Small intestine (tissue), 7 donors: ENCODE measurements around the gene LSM6. TPM values are rescaled to one million over a fixed set of nuclear protein-coding genes. Genes with fewer than 3 reads are reported as not detected.

ENCODE experiments used
- DNase-seq, 2 donors: peaks; one replicate each; pipeline versions ENCODE4 v3.0.0 to v3.0.0-alpha.2; 2013
- FAIRE-seq: peaks from 2 replicates; lab custom pipeline; 2012; peaks lifted over from hg19 to GRCh38; lab: Jason Lieb, UNC
- H3K27ac ChIP-seq, 3 donors: one replicate each; pipeline ENCODE4 v1.5.1; 2013; ENCODE audit warnings: low read length in 2 of 3, mild to moderate bottlenecking in 2 of 3, control low read depth in 1 of 3, inconsistent platforms in 1 of 3, low read depth in 1 of 3, moderate library complexity in 1 of 3
- H3K27me3 ChIP-seq, 3 donors: one replicate each; pipeline ENCODE4 v1.6.1; 2013; ENCODE audit warnings: low read length in 3 of 3, inconsistent platforms in 1 of 3; ENCODE audit not compliant: control insufficient read depth in 3 of 3, insufficient read depth in 3 of 3
- H3K36me3 ChIP-seq, 3 donors: one replicate each; pipeline ENCODE4 v1.6.1; 2013; ENCODE audit warnings: low read length in 3 of 3, inconsistent platforms in 1 of 3, low read depth in 1 of 3, mild to moderate bottlenecking in 1 of 3, moderate library complexity in 1 of 3; ENCODE audit not compliant: control insufficient read depth in 3 of 3, insufficient read depth in 2 of 3
- H3K4me1 ChIP-seq, 3 donors: one replicate each; pipeline ENCODE4 v1.6.1; 2013; ENCODE audit warnings: low read length in 2 of 3, inconsistent platforms in 1 of 3, low read depth in 1 of 3, mild to moderate bottlenecking in 1 of 3, moderate library complexity in 1 of 3; ENCODE audit not compliant: control insufficient read depth in 3 of 3, insufficient read depth in 2 of 3
- H3K4me3 ChIP-seq, 3 donors: one replicate each; pipeline ENCODE4 v1.5.1; 2013; ENCODE audit warnings: low read length in 3 of 3, control low read depth in 1 of 3, inconsistent platforms in 1 of 3, low read depth in 1 of 3, mild to moderate bottlenecking in 1 of 3, moderate library complexity in 1 of 3
- H3K9me3 ChIP-seq, 2 donors: one replicate each; pipeline ENCODE4 v1.6.1; 2013; ENCODE audit warnings: low read depth in 1 of 2, low read length in 1 of 2; ENCODE audit not compliant: control insufficient read depth in 2 of 2, insufficient read depth in 1 of 2
- WGBS, 3 donors: extraction: QIAGEN DNeasy Blood & Tissue Kit; methylation state at CpG; one replicate each; pipeline ENCODE4 v1.1.7; 2013; 5-methylcytosine and 5-hydroxymethylcytosine counted together
- polyA plus RNA-seq, 4 donors: library from polyadenylated mRNA; stranded (reverse) in 3 of 4; unstranded in 1 of 4; fragments of 200-250 nt in 3 of 4; fragments of 120-200 nt in 1 of 4; gene quantifications; one replicate each; pipeline versions ENCODE4 v1.2.1 to v1.2.3, GENCODE V29; 2013
- donor health status: healthy with polysubstance abuse.
- donor health status: control.
- donor health status: control.
- donor health status: Bipolar disorder and iron deficiency.
- donor health status: healthy.

LSM6 gene
- polyA plus RNA-seq, 4 donors, result 36.5 to 88.4 (median 70.8) TPM

GRCh38 chr4:146148021-146148420 lies 27.5 kb upstream of the LSM6 start:
- no peaks in the 10 kb centered on the region for H3K9me3 ChIP-seq
- H3K4me3 ChIP-seq, result no peak overlapping the region
- H3K36me3 ChIP-seq, result no peaks in the 10 kb centered on the region
- DNase-seq, result peak in 1 of 2 donors; percentile 65
- FAIRE-seq, result no peak
- H3K27ac ChIP-seq, result peak overlapping the region in 1 of 3 donors; percentile 44
- WGBS, 3 donors, result 73 to 87% (median 79%) methylated on average over 4 of the region's 4 CpGs
- no peaks in the 10 kb centered on the region for H3K27me3 ChIP-seq
- H3K4me1 ChIP-seq, result peaks cover 0 to 16% (median 0%) of the 10 kb centered on the region in 3 donors

GRCh38 chr4:146154057-146154456 lies 21.5 kb upstream of the LSM6 start:
- peak in 1 of 2 donors; percentile 31 for DNase-seq
- Histone ChIP-seq H3K36me3 (no peaks in the 10 kb centered on the region), H3K9me3 (no peaks in the 10 kb centered on the region), H3K27ac (no peak overlapping the region), H3K4me1 (no peaks in the 10 kb centered on the region), H3K27me3 (peaks cover 0 to 2% (median 0%) of the 10 kb centered on the region in 3 donors), H3K4me3 (no peak overlapping the region)
- 8 to 46% (median 26%) methylated on average over 2 of the region's 2 CpGs for WGBS, 3 donors
- no peak for FAIRE-seq

DNA sequence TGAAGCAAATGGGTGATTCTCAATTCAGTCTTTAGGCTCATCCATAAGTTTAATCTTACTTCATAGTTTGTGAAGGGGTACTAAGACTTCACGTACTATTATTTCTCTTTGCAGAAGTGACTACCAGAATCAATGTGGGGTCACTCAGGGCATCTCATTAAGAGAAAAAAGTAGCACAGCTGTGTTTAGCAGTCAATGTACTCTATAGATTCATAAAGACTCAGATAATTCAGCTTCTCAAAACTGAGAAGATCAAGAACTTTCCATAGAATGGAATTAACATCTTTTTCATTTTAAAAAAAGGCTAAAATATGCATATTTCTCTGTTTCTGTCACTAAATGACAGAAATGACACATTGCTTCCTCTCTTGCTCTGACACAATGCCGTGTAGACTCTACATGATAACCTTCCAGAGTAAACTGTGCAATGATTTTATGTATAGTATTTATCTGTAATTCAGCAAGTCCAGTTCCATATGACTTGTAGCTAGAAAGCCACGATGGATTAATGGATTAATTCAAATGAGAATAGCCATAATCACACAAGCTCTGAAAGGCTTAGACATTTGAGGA lies 20.3 kb upstream of the LSM6 start:
- Histone ChIP-seq H3K27me3 (peaks cover 0 to 2% (median 0%) of the 10 kb centered on the region in 3 donors), H3K9me3 (no peaks in the 10 kb centered on the region), H3K4me3 (no peak overlapping the region), H3K27ac (no peak overlapping the region), H3K4me1 (no peaks in the 10 kb centered on the region), H3K36me3 (no peaks in the 10 kb centered on the region)
- WGBS, 3 donors, result 56 to 71% (median 68%) methylated on average over 3 of the region's 3 CpGs
- DNase-seq, result no peak
- no peak for FAIRE-seq

- no peaks in the 10 kb centered on the region for H3K4me1 ChIP-seq
- no peaks in the 10 kb centered on the region for H3K36me3 ChIP-seq
- peaks cover 0 to 10% of the 10 kb centered on the region in 2 donors for H3K9me3 ChIP-seq
- FAIRE-seq (no peak), DNase-seq (no peak)
- 78 to 84% (median 83%) methylated on average over 5 of the region's 5 CpGs for WGBS, 3 donors
- no peak overlapping the region for H3K4me3 ChIP-seq
- H3K27me3 ChIP-seq, result peaks cover 0 to 2% (median 0%) of the 10 kb centered on the region in 3 donors
- no peak overlapping the region for H3K27ac ChIP-seq
Measured at GRCh38 chr4:146158036-146158745, 17.3 kb upstream of the LSM6 start.

DNA sequence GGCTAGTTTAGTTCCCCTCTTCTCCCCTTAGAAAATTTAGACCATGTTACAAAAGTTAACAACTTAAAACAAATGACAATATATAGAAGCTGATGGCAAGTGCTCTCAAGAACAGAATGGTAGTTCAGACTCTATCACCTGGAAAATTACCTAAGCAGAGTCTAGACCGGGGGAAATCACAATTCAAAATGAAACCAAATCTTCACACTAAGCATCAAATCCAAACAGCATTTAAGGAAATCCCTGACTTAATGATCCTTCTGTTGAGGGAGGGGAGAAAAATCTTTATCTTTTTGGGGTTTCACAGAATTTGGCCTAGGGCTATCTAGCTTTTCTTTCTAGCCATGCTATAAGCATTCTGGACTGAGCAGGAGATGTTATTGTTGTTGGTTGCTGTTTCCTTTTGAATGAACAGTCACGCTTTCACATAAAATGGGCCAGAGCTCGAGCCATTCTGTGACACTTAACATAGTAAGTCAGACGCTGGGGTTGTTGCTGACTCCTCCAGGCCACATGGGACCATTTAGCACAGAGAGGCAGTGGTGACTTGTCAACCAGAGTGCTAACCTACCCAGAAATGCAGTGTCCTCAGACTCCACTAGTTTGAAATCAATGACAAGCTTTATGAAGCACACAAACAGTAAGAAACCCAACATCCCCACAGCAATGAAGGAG lies 16.0 kb upstream of the LSM6 start:
- Histone ChIP-seq H3K4me1 (no peaks in the 10 kb centered on the region), H3K9me3 (peaks cover 0 to 10% of the 10 kb centered on the region in 2 donors), H3K27ac (no peak overlapping the region), H3K27me3 (peaks cover 0 to 2% (median 0%) of the 10 kb centered on the region in 3 donors), H3K4me3 (no peak overlapping the region), H3K36me3 (no peaks in the 10 kb centered on the region)
- FAIRE-seq, result no peak
- WGBS, 3 donors, result 61 to 71% (median 68%) methylated on average over 4 of the region's 4 CpGs
- no peak for DNase-seq

DNA sequence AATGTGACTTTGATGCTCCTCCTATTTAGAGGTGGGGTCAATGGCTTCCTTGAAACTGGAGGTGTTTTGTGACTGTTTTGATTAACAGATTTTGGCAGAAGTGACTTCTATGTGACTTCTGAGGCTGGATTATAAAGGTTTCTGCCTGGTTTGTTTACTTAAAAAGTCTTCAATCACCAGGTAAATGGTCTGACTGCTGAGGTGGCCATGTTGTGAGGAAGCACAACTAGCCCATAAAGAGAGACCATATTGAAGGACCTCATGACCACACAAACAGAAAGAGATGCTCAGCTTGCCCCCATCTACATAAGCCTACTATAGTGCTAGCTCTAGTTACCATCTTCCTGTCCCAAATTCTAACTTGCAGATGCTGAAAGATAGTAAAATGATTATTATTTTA lies 14.3 kb upstream of the LSM6 start:
- Histone ChIP-seq H3K36me3 (no peaks in the 10 kb centered on the region), H3K4me1 (no peaks in the 10 kb centered on the region), H3K4me3 (no peak overlapping the region), H3K27ac (no peak overlapping the region), H3K27me3 (peaks cover 0 to 2% (median 0%) of the 10 kb centered on the region in 3 donors), H3K9me3 (peaks cover 0 to 10% of the 10 kb centered on the region in 2 donors)
- no peak for FAIRE-seq
- no peak for DNase-seq

DNA sequence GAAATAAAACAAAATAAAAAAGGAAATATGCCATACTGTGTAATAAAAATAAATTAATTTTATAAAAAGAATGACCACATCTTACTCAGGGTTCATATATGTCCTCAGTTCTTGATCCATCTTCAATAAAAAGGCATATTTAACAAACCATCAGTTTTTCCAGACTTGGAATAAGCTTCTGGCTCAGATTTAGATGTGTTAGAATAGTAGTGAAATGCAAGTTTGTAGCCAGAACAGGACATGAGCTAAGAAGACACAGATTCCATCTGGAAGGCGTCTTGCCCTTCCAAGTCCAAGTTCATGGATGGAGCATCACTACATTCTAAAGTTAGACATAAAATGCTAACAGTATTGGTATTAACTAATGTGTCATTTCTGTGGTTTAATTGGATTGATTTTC lies 10.3 kb upstream of the LSM6 start:
- FAIRE-seq, result no peak

DNA sequence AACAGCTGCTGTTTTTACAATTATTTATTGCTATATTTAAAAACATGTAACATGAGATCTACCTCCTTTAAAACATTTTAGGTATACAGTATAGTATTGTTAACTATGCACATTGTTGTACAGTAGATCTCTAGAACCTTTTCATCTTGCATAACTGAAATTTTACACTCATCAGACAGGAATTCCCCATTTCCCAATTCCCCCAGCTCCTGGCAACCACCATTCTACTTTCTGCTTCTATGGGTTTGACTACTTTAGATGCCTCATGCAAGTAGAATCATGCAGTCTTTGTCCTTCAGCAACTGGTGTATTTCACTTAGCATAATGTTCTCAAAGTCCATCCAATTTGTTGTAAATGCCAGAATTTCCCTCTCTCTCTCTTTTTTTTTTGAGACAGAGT lies 9.7 kb upstream of the LSM6 start:
- DNase-seq (no peak), FAIRE-seq (no peak)
- peaks cover 0 to 10% of the 10 kb centered on the region in 2 donors for H3K9me3 ChIP-seq
- H3K27me3 ChIP-seq, result no peaks in the 10 kb centered on the region
- H3K4me1 ChIP-seq, result no peaks in the 10 kb centered on the region
- H3K27ac ChIP-seq, result no peak overlapping the region
- H3K36me3 ChIP-seq, result no peaks in the 10 kb centered on the region
- H3K4me3 ChIP-seq, result no peak overlapping the region

More for the DNA sequence above, 10.3 kb upstream of the LSM6 start:
- no peak overlapping the region for H3K27ac ChIP-seq
- H3K27me3 ChIP-seq, result no peaks in the 10 kb centered on the region
- H3K4me3 ChIP-seq, result no peak overlapping the region
- H3K9me3 ChIP-seq, result peaks cover 0 to 10% of the 10 kb centered on the region in 2 donors
- H3K36me3 ChIP-seq, result no peaks in the 10 kb centered on the region
- no peaks in the 10 kb centered on the region for H3K4me1 ChIP-seq
- DNase-seq, result no peak
- WGBS, 3 donors, result 72 to 83% (median 76%) methylated on average over 1 of the region's 1 CpG
